Effector CD8-positive, alpha-beta T cell (primary cell): ENCODE results near the gene PDE5A.
"Not testable (repeated sequence)": the region's sequence is repeated elsewhere in the genome, so short reads cannot be mapped to it uniquely, and the experiment has no call there.

Experiments
- DNase-seq: peaks from one replicate; lab custom pipeline; 2025; lab: John Stamatoyannopoulos, UW

PDE5A gene

DNA sequence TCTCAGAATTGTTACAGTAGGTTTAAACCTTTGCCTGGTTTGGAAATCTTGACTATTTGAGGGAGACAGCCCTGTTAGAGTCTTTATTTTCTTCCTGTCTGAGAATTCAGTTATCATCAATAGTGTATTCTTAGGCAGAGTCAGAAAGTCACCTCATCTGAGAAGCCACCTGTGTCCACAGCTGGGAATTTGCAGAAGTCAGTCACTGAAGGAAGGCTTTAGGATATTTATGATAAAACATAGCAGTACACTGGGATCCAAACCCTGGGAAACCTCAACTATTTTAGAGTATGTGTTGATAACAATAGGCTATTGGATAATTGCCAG is 157.9 kb downstream of the PDE5A start:
- DNase-seq = not testable (repeated sequence)

- not testable (repeated sequence) for DNase-seq
Observed at GRCh38 chr4:119470021-119470736, 158.4 kb downstream of the PDE5A start.

GRCh38 chr4:119469039-119469438 is 159.6 kb downstream of the PDE5A start:
- not testable (repeated sequence) for DNase-seq

- DNase-seq = peak; percentile 26
Observed at GRCh38 chr4:119462733-119463132, 165.9 kb downstream of the PDE5A start.

- DNase-seq = not testable (repeated sequence)
Observed at GRCh38 chr4:119455734-119456133, 172.9 kb downstream of the PDE5A start.

GRCh38 chr4:119454491-119455270 is 173.9 kb downstream of the PDE5A start:
- DNase-seq = peak; percentile 92

GRCh38 chr4:119454151-119454490 is 174.5 kb downstream of the PDE5A start:
- not testable (repeated sequence) for DNase-seq

DNA sequence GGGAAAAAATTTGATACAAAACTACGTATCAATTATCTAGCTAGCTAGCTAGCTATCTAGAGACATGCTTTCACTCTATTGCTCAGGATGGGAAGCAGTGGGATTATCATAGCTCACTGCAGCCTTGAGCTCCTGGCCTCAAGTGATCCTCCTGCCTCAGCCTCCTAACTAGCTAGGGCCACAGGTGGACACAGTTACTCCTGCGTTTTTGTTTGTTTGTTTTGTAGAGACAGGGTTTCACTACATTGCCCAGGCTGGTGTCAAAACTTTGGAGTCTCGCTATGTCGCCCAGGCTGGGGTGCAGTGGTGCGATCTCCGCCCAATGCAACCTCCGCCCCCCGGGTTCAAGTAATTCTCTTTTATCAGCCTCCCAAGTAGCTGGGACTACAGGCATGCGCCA is 175.3 kb downstream of the PDE5A start:
- not testable (repeated sequence) for DNase-seq

DNA sequence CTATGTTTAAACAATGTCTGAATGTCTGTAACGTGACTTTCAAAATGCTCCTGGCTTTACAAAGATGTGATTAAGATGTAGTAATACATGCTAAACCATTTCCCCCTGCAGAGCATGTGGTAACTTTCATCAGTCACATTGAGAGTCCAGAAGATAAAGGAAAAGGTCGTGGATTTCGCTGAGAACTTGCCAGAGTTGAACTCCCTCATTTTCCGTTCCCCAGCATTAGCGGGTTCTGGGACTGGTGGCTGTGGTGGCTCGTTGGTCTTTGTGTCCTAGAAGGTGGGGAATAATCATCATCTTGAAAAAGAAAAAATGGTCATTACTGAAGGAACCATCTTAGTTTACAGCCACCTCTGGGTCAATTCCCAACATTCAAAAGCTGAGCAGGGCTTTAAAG is 178.8 kb downstream of the PDE5A start:
- DNase-seq = not testable (repeated sequence)
